ENCODE data around the gene RAB37. TPM values are rescaled to one million over a fixed set of nuclear protein-coding genes. Genes with fewer than 3 reads are reported as not detected.
A peak's percentile ranks its signal among the peaks of the same experiment; 100 is the strongest.

The RAB37 gene
- total and polyA plus RNA-seq, 2 of the 13 experiments (the other 11 are each of a cell fraction or from before 2014, with no cell fraction given): 0.91 to 3.7 TPM

DNA sequence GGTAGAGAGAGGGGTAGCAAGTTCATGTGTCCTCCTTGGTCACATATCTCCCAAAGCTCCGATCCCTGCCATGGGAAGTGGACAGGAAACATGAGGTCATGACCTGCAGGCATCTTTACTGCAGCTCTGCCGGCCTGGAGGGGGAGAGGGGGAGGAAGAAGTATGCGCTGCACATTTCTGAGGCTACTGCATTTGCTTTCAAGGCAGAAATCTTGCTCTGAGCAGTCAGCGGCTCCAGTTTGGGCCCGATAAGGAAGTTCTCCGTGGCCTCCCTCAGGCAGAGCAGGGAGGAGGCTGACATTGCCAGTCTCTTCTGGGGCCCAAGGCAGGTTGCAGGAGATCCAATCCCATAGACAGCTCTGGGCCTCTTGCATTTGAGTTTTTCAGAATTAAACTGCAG is 9.9 kb downstream of the RAB37 start (continued):
- TF ChIP-seq ZNF318 (CRISPR knock-in tag; IDR thresholded peaks at IDR 0.05): no peak
- TF ChIP-seq ONECUT2 (CRISPR knock-in tag; IDR thresholded peaks at IDR 0.05): no peak
- TF ChIP-seq ZNF280B (CRISPR knock-in tag; IDR thresholded peaks at IDR 0.05; ENCODE audit: borderline replicate concordance): no peak
- no peak for TF ChIP-seq HNF4G (IDR thresholded peaks at IDR 0.05; ENCODE audit: borderline replicate concordance, low read depth, low read length)
- no peak for TF ChIP-seq HNF4G (CRISPR knock-in tag; IDR thresholded peaks at IDR 0.05; ENCODE audit: borderline replicate concordance, low read depth)
- 0 out of 2 replicates have a peak, but pooled peaks have one; percentile 26 for TF ChIP-seq ELF1 (CRISPR knock-in tag; IDR thresholded peaks at IDR 0.05)
- TF ChIP-seq ZNF101 (CRISPR knock-in tag; IDR thresholded peaks at IDR 0.05; ENCODE audit: borderline replicate concordance, low read depth): no peak

All from HepG2 (cell line).